HepG2 (cell line): Measurements from ENCODE around the gene CNOT10. TPM values are rescaled to one million over a fixed set of nuclear protein-coding genes. Genes with fewer than 3 reads are reported as not detected.

Experiments
- CBX2 ChIP-seq, 2 experiments: fragments of 200-600 bp in 1 of 2; sonication (generic); formaldehyde crosslinking in 1 of 2; IDR thresholded peaks; 2 replicates each; pipeline versions ENCODE4 v1.7.0 to v1.8.1; 2018 to 2022; ENCODE audit warnings: low read depth in 2 of 2, low read length in 1 of 2, mild to moderate bottlenecking in 1 of 2, missing genetic modification reagents in 1 of 2
- FOXP1 ChIP-seq, 2 experiments: fragments of 450-650 bp in 1 of 2; IDR thresholded peaks; 2 replicates each; pipeline ENCODE4 v1.6.1; 2017 to 2018; ENCODE audit warnings: antibody characterized with exemption in 1 of 2
- KIAA2018 ChIP-seq: sonication (generic); formaldehyde crosslinking; IDR thresholded peaks from 2 replicates; pipeline ENCODE4 v1.5.0; 2020; ENCODE audit warnings: mild to moderate bottlenecking, missing genetic modification reagents, borderline replicate concordance
- REL ChIP-seq: sonication (generic); formaldehyde crosslinking; conservative IDR thresholded peaks from 2 replicates; pipeline ENCODE4 v1.8.0; 2022; ENCODE audit warnings: mild to moderate bottlenecking, missing genetic modification reagents, moderate library complexity
- REPIN1 ChIP-seq: sonication (generic); formaldehyde crosslinking; IDR thresholded peaks from 2 replicates; pipeline ENCODE4 v1.8.0; 2022; ENCODE audit warnings: missing genetic modification reagents, low read depth, mild to moderate bottlenecking, borderline replicate concordance
- TOPORS ChIP-seq: sonication (generic); formaldehyde crosslinking; IDR thresholded peaks from 2 replicates; pipeline ENCODE4 v1.8.0; 2023; ENCODE audit warnings: mild to moderate bottlenecking, missing genetic modification reagents
- TRIM24 ChIP-seq: sonication (generic); formaldehyde crosslinking; IDR thresholded peaks from 2 replicates; pipeline ENCODE4 v1.8.0; 2022; ENCODE audit warnings: mild to moderate bottlenecking, missing genetic modification reagents
- YY1 ChIP-seq: IDR thresholded peaks from 2 replicates; pipeline ENCODE4 v1.6.1; 2011; ENCODE audit warnings: low read length, low read depth, moderate library complexity, mild to moderate bottlenecking; ENCODE audit not compliant: insufficient read depth, insufficient replicate concordance
- ZFYVE20 ChIP-seq: sonication (generic); formaldehyde crosslinking; IDR thresholded peaks from 2 replicates; pipeline ENCODE4 v1.8.0; 2023; ENCODE audit warnings: low read depth, mild to moderate bottlenecking, moderate library complexity, missing genetic modification reagents, borderline replicate concordance
- ZMAT3 ChIP-seq: sonication (generic); formaldehyde crosslinking; conservative IDR thresholded peaks from 2 replicates; pipeline ENCODE4 v1.7.0; 2021; ENCODE audit warnings: missing genetic modification reagents
- ZNF292 ChIP-seq: sonication (generic); formaldehyde crosslinking; IDR thresholded peaks from 2 replicates; pipeline ENCODE4 v1.8.1; 2022; ENCODE audit warnings: mild to moderate bottlenecking, low read depth, missing genetic modification reagents, borderline replicate concordance
- ZNF350 ChIP-seq: sonication (generic); formaldehyde crosslinking; IDR thresholded peaks from 2 replicates; pipeline ENCODE4 v1.4.0; 2020; ENCODE audit warnings: mild to moderate bottlenecking, low read depth, missing genetic modification reagents, borderline replicate concordance
- ZNF773 ChIP-seq: sonication (generic); formaldehyde crosslinking; IDR thresholded peaks from 2 replicates; pipeline ENCODE4 v1.4.0; 2020; ENCODE audit warnings: missing genetic modification reagents, borderline replicate concordance
- polyA plus RNA-seq, 8 experiments: library from polyadenylated mRNA; depleted of rRNA in 3 of 8; stranded (reverse) in 7 of 8; unstranded in 1 of 8; fragments of >200 nt; fragmentation: Illumina TruSeq in 4 of 8; extraction: Trizol in 4 of 8; gene quantifications; 2 replicates each; pipeline versions ENCODE4 v1.2.1 to v1.2.3, GENCODE V29; 2011 to 2016; ENCODE audit warnings: low read depth in 4 of 8, missing spikeins in 1 of 8, mixed read lengths in 1 of 8; ENCODE audit not compliant: insufficient read depth in 1 of 8
- total RNA-seq, 5 experiments: library from RNA; depleted of rRNA; stranded (reverse); fragments of >200 nt; fragmentation: Illumina TruSeq; extraction: Trizol; gene quantifications; 2 replicates each; pipeline ENCODE4 v1.2.3, GENCODE V29; 2016; ENCODE audit warnings: low read depth in 1 of 5
- TF ChIP-seq, protein P1 (sequence below): sonication (generic); formaldehyde crosslinking; IDR thresholded peaks from 2 replicates; pipeline ENCODE4 v1.5.1; 2020; ENCODE audit warnings: mild to moderate bottlenecking, missing genetic modification reagents, moderate library complexity
- TF ChIP-seq, protein P2 (sequence below): IDR thresholded peaks from 2 replicates; pipeline ENCODE4 v1.6.1; 2012; ENCODE audit warnings: inconsistent platforms
- TF ChIP-seq, protein P3 (sequence below): sonication (generic); formaldehyde crosslinking; IDR thresholded peaks from 2 replicates; pipeline ENCODE4 v1.5.1; 2020; ENCODE audit warnings: missing genetic modification reagents, mild to moderate bottlenecking, borderline replicate concordance

The CNOT10 gene
- total and polyA plus RNA-seq, 2 of the 13 experiments (the other 11 are each of a cell fraction or from before 2014, with no cell fraction given): 21.2 to 34.1 TPM

GRCh38 chr3:32817257-32817557, 132.2 kb downstream of the CNOT10 start (continued):
- TF ChIP-seq, protein P1, sequence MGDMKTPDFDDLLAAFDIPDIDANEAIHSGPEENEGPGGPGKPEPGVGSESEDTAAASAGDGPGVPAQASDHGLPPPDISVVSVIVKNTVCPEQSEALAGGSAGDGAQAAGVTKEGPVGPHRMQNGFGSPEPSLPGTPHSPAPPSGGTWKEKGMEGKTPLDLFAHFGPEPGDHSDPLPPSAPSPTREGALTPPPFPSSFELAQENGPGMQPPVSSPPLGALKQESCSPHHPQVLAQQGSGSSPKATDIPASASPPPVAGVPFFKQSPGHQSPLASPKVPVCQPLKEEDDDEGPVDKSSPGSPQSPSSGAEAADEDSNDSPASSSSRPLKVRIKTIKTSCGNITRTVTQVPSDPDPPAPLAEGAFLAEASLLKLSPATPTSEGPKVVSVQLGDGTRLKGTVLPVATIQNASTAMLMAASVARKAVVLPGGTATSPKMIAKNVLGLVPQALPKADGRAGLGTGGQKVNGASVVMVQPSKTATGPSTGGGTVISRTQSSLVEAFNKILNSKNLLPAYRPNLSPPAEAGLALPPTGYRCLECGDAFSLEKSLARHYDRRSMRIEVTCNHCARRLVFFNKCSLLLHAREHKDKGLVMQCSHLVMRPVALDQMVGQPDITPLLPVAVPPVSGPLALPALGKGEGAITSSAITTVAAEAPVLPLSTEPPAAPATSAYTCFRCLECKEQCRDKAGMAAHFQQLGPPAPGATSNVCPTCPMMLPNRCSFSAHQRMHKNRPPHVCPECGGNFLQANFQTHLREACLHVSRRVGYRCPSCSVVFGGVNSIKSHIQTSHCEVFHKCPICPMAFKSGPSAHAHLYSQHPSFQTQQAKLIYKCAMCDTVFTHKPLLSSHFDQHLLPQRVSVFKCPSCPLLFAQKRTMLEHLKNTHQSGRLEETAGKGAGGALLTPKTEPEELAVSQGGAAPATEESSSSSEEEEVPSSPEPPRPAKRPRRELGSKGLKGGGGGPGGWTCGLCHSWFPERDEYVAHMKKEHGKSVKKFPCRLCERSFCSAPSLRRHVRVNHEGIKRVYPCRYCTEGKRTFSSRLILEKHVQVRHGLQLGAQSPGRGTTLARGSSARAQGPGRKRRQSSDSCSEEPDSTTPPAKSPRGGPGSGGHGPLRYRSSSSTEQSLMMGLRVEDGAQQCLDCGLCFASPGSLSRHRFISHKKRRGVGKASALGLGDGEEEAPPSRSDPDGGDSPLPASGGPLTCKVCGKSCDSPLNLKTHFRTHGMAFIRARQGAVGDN (CRISPR knock-in tag): peak; percentile 28; the same call in 1 of the 2 replicates
- TF ChIP-seq ZMAT3 (CRISPR knock-in tag): no peak
- TF ChIP-seq REPIN1 (CRISPR knock-in tag): no peak
- no peak for TF ChIP-seq FOXP1 (IDR thresholded peaks at IDR 0.05)
- TF ChIP-seq FOXP1 (CRISPR knock-in tag; IDR thresholded peaks at IDR 0.05): no peak
- TF ChIP-seq ZNF292 (CRISPR knock-in tag): no peak
- peak; percentile 14 for TF ChIP-seq YY1
- no peak for TF ChIP-seq TOPORS (CRISPR knock-in tag)
- TF ChIP-seq, protein P2, sequence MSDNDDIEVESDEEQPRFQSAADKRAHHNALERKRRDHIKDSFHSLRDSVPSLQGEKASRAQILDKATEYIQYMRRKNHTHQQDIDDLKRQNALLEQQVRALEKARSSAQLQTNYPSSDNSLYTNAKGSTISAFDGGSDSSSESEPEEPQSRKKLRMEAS: peak; percentile 42; the same call in 1 of the 2 replicates
- TF ChIP-seq CBX2 (IDR thresholded peaks at IDR 0.05; ENCODE audit: low read depth, low read length): no peak
- no peak for TF ChIP-seq CBX2 (CRISPR knock-in tag; IDR thresholded peaks at IDR 0.05; ENCODE audit: low read depth)
- TF ChIP-seq, protein P3, sequence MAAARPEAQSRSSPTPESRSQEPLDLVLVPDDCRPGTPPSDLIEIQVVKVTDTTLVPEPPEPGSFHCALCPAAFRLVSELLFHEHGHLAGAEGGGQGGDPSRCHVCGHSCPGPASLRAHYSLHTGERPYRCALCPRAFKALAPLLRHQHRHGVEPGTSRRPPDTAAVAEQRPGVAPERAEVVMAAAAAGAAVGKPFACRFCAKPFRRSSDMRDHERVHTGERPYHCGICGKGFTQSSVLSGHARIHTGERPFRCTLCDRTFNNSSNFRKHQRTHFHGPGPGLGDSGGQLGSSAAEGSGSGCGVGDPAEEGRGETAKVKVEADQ: no peak
- TF ChIP-seq ZNF350 (CRISPR knock-in tag): no peak
- peak; percentile 23; the same call in 1 of the 2 replicates for TF ChIP-seq ZNF773
- no peak for TF ChIP-seq KIAA2018 (CRISPR knock-in tag)
- TF ChIP-seq TRIM24 (CRISPR knock-in tag): no peak
- TF ChIP-seq ZFYVE20 (CRISPR knock-in tag): peak; percentile 49; the same call in 1 of the 2 replicates
- no peak for TF ChIP-seq REL (CRISPR knock-in tag)
